Peyer's patch (tissue), 4 donors: Measurements from ENCODE around the gene FGA. TPM values are rescaled to one million over a fixed set of nuclear protein-coding genes. Genes with fewer than 3 reads are reported as not detected.

Source experiments
- DNase-seq, 3 donors: peaks; one replicate each; pipeline ENCODE4 v3.0.0-alpha.2; 2017 to 2019
- H3K27ac ChIP-seq, 4 donors: fragments of 200-600 bp; sonication (generic); one replicate each; pipeline ENCODE4 v1.5.1; 2016 to 2019
- H3K27me3 ChIP-seq, 2 donors: fragments of 200-600 bp; sonication (generic); one replicate each; pipeline ENCODE4 v1.5.1; 2019
- H3K36me3 ChIP-seq, 3 donors: fragments of 200-600 bp; sonication (generic); one replicate each; pipeline ENCODE4 v1.5.1; 2016 to 2019
- H3K4me1 ChIP-seq, 4 donors: fragments of 200-600 bp; sonication (generic); one replicate each; pipeline ENCODE4 v1.5.1; 2016 to 2019
- H3K4me3 ChIP-seq, 4 donors: fragments of 200-600 bp; sonication (generic); 1 replicate in 3 of 4; 2 replicates in 1 of 4; pipeline ENCODE4 v1.5.1; 2016 to 2019; ENCODE audit warnings: mild to moderate bottlenecking in 1 of 4
- H3K9me3 ChIP-seq, 4 donors: fragments of 200-600 bp; sonication (generic); one replicate each; pipeline ENCODE4 v1.5.1; 2016 to 2019; ENCODE audit warnings: mild to moderate bottlenecking in 1 of 4
- CTCF ChIP-seq, 6 experiments: fragments of 450-650 bp in 4 of 6; fragments of 200-600 bp in 2 of 6; sonication (generic) in 1 of 6; IDR thresholded peaks; one replicate each; pipeline ENCODE4 v1.5.1; 2017 to 2019; ENCODE audit warnings: antibody characterized with exemption in 6 of 6, mild to moderate bottlenecking in 3 of 6, moderate library complexity in 1 of 6
- POLR2A ChIP-seq, 2 donors: fragments of 450-650 bp; IDR thresholded peaks; one replicate each; pipeline ENCODE4 v1.5.1; 2017; ENCODE audit warnings: antibody characterized with exemption in 2 of 2, mild to moderate bottlenecking in 2 of 2, moderate library complexity in 2 of 2
- total RNA-seq, 4 donors: library from RNA; depleted of rRNA; stranded (reverse); fragments of >200 nt; gene quantifications; one replicate each; pipeline ENCODE4 v1.1.0, GENCODE V29; 2016

Gene FGA
- total RNA-seq, 4 donors from 2014 or later, result not detected

DNA sequence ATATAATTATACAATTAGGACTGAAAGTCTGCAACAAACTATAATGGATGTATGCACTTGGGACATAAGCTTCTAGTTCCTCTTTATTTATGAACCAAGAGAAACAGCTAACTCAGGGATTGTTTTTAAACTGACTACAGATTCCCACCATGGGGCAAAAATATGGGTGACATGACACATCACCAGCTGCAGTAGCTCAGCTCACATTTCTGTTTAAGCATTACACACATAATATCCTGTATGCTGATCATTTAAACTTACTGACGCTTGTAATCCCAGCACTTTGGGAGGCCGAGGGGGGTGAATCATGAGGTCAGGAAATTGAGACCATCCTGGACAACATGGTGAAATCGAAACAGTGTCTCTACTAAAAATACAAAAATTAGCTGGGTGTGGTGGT is 16.2 kb downstream of the FGA start:
- H3K36me3 ChIP-seq, result no peaks in the 10 kb centered on the region
- no peak for DNase-seq
- H3K27me3 ChIP-seq, result no peaks in the 10 kb centered on the region
- no peaks in the 10 kb centered on the region for H3K9me3 ChIP-seq
- H3K4me1 ChIP-seq, result no peaks in the 10 kb centered on the region
- TF ChIP-seq POLR2A (IDR thresholded peaks at IDR 0.05) (no peak), CTCF (IDR thresholded peaks at IDR 0.05) (no peak)
- no peak overlapping the region for H3K27ac ChIP-seq
- H3K4me3 ChIP-seq, result no peak overlapping the region

GRCh38 chr4:154573190-154573870 is 17.2 kb downstream of the FGA start:
- Histone ChIP-seq H3K9me3 (no peaks in the 10 kb centered on the region), H3K27me3 (no peaks in the 10 kb centered on the region), H3K4me3 (no peak overlapping the region), H3K36me3 (no peaks in the 10 kb centered on the region), H3K4me1 (no peaks in the 10 kb centered on the region), H3K27ac (no peak overlapping the region)
- DNase-seq, result no peak
- TF ChIP-seq POLR2A (IDR thresholded peaks at IDR 0.05), result no peak
- no peak for TF ChIP-seq CTCF (IDR thresholded peaks at IDR 0.05)

- Histone ChIP-seq H3K4me1 (no peaks in the 10 kb centered on the region), H3K36me3 (no peaks in the 10 kb centered on the region), H3K9me3 (no peaks in the 10 kb centered on the region), H3K27me3 (no peaks in the 10 kb centered on the region), H3K4me3 (no peak overlapping the region), H3K27ac (no peak overlapping the region)
- TF ChIP-seq CTCF (IDR thresholded peaks at IDR 0.05), result no peak
- no peak for TF ChIP-seq POLR2A (IDR thresholded peaks at IDR 0.05)
- no peak for DNase-seq
Observed at GRCh38 chr4:154569584-154569983, 21.0 kb downstream of the FGA start.

- no peaks in the 10 kb centered on the region for H3K9me3 ChIP-seq
- TF ChIP-seq CTCF (IDR thresholded peaks at IDR 0.05), result no peak
- no peak for TF ChIP-seq POLR2A (IDR thresholded peaks at IDR 0.05)
- no peaks in the 10 kb centered on the region for H3K36me3 ChIP-seq
- no peaks in the 10 kb centered on the region for H3K4me1 ChIP-seq
- H3K27me3 ChIP-seq, result no peaks in the 10 kb centered on the region
- no peak for DNase-seq
- no peak overlapping the region for H3K27ac ChIP-seq
- H3K4me3 ChIP-seq, result no peak overlapping the region
Observed at GRCh38 chr4:154569028-154569427, 21.5 kb downstream of the FGA start.

DNA sequence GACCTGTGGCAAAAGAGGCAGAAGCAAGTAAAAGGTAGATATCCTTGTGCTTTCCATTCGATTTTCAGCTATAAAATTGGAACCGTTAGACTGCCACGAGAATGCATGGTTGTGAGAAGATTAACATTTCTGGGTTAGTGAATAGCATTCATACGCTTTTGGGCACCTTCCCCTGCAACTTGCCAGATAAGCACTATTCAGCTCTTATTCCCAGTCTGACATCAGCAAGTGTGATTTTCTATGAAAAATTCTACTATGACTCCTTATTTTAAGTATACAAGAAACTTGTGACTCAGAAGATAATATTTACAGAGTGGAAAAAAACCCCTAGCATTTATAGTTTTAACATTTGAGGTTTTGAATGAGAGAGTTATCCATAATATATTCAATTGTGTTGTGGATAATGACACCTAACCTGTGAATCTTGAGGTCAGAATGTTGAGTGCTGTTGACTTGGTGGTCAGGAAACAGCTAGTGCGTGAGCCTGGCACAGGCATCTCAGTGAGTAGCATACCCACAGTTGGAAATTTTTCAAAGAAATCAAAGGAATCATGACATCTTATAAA is 23.8 kb downstream of the FGA start:
- H3K27me3 ChIP-seq, result no peaks in the 10 kb centered on the region
- TF ChIP-seq CTCF (IDR thresholded peaks at IDR 0.05), result no peak
- TF ChIP-seq POLR2A (IDR thresholded peaks at IDR 0.05), result no peak
- H3K9me3 ChIP-seq, result no peaks in the 10 kb centered on the region
- H3K4me3 ChIP-seq, result no peak overlapping the region
- DNase-seq, result no peak
- no peaks in the 10 kb centered on the region for H3K4me1 ChIP-seq
- H3K27ac ChIP-seq, result no peak overlapping the region
- H3K36me3 ChIP-seq, result no peaks in the 10 kb centered on the region
